ENCODE data around the gene MPPED2. TPM values are rescaled to one million over a fixed set of nuclear protein-coding genes. Genes with fewer than 3 reads are reported as not detected.
A peak's percentile ranks its signal among the peaks of the same experiment; 100 is the strongest.

Gene MPPED2
- polyA plus RNA-seq, 1 donor, result 7.0 TPM

GRCh38 chr11:30445056-30445455, 141.1 kb downstream of the MPPED2 start:
- Histone ChIP-seq H3K27ac (ENCODE audit: low read length) (no peak overlapping the region), H3K36me3 (ENCODE audit: control insufficient read depth, insufficient read depth, low read length) (no peaks in the 10 kb centered on the region), H3K27me3 (ENCODE audit: control insufficient read depth, insufficient read depth, low read length) (no peaks in the 10 kb centered on the region), H3K4me1 (ENCODE audit: control insufficient read depth, insufficient read depth, low read length) (no peaks in the 10 kb centered on the region), H3K9me3 (ENCODE audit: control insufficient read depth, low read depth, low read length) (no peaks in the 10 kb centered on the region), H3K4me3 (ENCODE audit: low read length) (no peak overlapping the region)
- WGBS (ENCODE audit: insufficient coverage, low lambda C conversion rate), result 60% methylated on average over 1 of the region's 2 CpGs
- peak in 1 of 2 donors; percentile 13 for DNase-seq

DNA sequence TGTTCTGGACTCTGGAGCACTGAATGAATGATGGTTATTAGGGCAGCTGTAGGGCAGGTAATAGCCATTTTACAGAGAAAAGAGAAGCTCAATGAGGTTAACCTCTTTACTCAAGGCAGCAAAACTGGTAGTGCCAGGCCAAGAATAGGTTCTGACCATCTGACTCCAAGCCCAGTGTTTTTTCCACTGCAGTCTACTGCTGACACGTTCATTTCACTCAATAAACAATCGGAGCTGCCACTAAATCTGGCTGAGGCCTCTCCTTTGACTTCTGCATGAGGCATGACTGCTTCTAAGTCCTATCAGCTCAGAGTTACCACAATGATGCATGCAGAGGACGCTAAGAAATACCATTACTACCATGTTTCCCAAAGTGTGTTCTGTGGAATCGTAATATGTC, 145.6 kb downstream of the MPPED2 start:
- Histone ChIP-seq H3K27ac (ENCODE audit: low read length) (no peak overlapping the region), H3K4me1 (ENCODE audit: control insufficient read depth, insufficient read depth, low read length) (no peaks in the 10 kb centered on the region), H3K9me3 (ENCODE audit: control insufficient read depth, low read depth, low read length) (no peaks in the 10 kb centered on the region), H3K36me3 (ENCODE audit: control insufficient read depth, insufficient read depth, low read length) (no peaks in the 10 kb centered on the region), H3K4me3 (ENCODE audit: low read length) (no peak overlapping the region), H3K27me3 (ENCODE audit: control insufficient read depth, insufficient read depth, low read length) (no peaks in the 10 kb centered on the region)
- no CpG with 5 or more reads among the region's 4 CpGs for WGBS (ENCODE audit: insufficient coverage, low lambda C conversion rate)
- no peak for DNase-seq

DNA sequence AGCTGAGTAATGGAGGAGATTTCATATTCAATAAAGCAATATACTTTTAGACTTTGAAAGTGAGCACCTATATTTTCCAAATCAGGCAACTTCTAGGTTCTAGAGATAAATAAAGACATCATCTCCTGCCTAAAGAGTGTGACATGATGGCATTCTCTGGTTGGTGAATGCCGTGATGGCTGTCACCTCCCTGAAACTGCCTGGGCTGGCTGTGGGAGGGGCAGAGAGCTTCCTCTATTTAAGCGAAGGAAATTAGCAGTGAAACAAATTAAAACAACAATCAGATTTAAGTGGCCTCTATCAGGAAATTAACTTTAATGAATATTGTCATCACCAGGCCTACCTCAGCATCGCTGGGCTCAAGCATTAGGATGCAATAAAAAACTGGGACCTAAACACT, 149.4 kb downstream of the MPPED2 start:
- Histone ChIP-seq H3K9me3 (ENCODE audit: control insufficient read depth, low read depth, low read length) (no peaks in the 10 kb centered on the region), H3K27ac (ENCODE audit: low read length) (no peak overlapping the region), H3K4me3 (ENCODE audit: low read length) (no peak overlapping the region), H3K27me3 (ENCODE audit: control insufficient read depth, insufficient read depth, low read length) (no peaks in the 10 kb centered on the region), H3K4me1 (ENCODE audit: control insufficient read depth, insufficient read depth, low read length) (no peaks in the 10 kb centered on the region), H3K36me3 (ENCODE audit: control insufficient read depth, insufficient read depth, low read length) (no peaks in the 10 kb centered on the region)
- no peak for DNase-seq
- 71% methylated on average over 1 of the region's 3 CpGs for WGBS (ENCODE audit: insufficient coverage, low lambda C conversion rate)

- no peaks in the 10 kb centered on the region for H3K9me3 ChIP-seq (ENCODE audit: control insufficient read depth, low read depth, low read length)
- no peaks in the 10 kb centered on the region for H3K36me3 ChIP-seq (ENCODE audit: control insufficient read depth, insufficient read depth, low read length)
- H3K4me3 ChIP-seq (ENCODE audit: low read length), result no peak overlapping the region
- H3K27me3 ChIP-seq (ENCODE audit: control insufficient read depth, insufficient read depth, low read length), result no peaks in the 10 kb centered on the region
- no peaks in the 10 kb centered on the region for H3K4me1 ChIP-seq (ENCODE audit: control insufficient read depth, insufficient read depth, low read length)
- H3K27ac ChIP-seq (ENCODE audit: low read length), result no peak overlapping the region
- no peak for DNase-seq
Measured at GRCh38 chr11:30435488-30435887, 150.7 kb downstream of the MPPED2 start.

- H3K4me1 ChIP-seq (ENCODE audit: control insufficient read depth, insufficient read depth, low read length), result no peaks in the 10 kb centered on the region
- DNase-seq, result no peak
- no peak overlapping the region for H3K27ac ChIP-seq (ENCODE audit: low read length)
- H3K4me3 ChIP-seq (ENCODE audit: low read length), result no peak overlapping the region
- no peaks in the 10 kb centered on the region for H3K9me3 ChIP-seq (ENCODE audit: control insufficient read depth, low read depth, low read length)
- no peaks in the 10 kb centered on the region for H3K27me3 ChIP-seq (ENCODE audit: control insufficient read depth, insufficient read depth, low read length)
- WGBS (ENCODE audit: insufficient coverage, low lambda C conversion rate), result no CpG with 5 or more reads among the region's 3 CpGs
- no peaks in the 10 kb centered on the region for H3K36me3 ChIP-seq (ENCODE audit: control insufficient read depth, insufficient read depth, low read length)
Measured at GRCh38 chr11:30434901-30435300, 151.3 kb downstream of the MPPED2 start.

DNA sequence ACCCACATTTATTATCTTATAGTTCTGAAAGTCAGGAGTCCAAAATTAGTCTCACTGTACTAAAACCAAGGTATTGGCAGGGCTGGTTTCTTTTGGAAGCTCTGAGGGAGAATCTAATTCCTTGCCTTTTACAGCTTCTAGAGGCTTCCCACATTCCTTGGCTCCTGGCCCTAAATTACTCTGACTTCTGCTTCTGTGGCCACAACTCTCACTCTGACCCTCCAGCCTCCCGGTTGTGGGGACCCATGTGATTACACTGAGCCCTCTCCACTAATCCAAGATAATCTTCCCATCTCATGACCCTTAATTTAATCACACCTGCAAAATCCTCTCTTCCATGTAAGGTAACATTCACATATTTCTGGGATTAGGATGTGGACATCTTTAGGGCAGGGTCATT, 152.3 kb downstream of the MPPED2 start:
- no peak overlapping the region for H3K27ac ChIP-seq (ENCODE audit: low read length)
- no peaks in the 10 kb centered on the region for H3K4me1 ChIP-seq (ENCODE audit: control insufficient read depth, insufficient read depth, low read length)
- H3K36me3 ChIP-seq (ENCODE audit: control insufficient read depth, insufficient read depth, low read length), result no peaks in the 10 kb centered on the region
- H3K27me3 ChIP-seq (ENCODE audit: control insufficient read depth, insufficient read depth, low read length), result no peaks in the 10 kb centered on the region
- H3K4me3 ChIP-seq (ENCODE audit: low read length), result no peak overlapping the region
- no peak for DNase-seq
- H3K9me3 ChIP-seq (ENCODE audit: control insufficient read depth, low read depth, low read length), result no peaks in the 10 kb centered on the region
- WGBS (ENCODE audit: insufficient coverage, low lambda C conversion rate), result no CpG with 5 or more reads among the region's 1 CpG

DNA sequence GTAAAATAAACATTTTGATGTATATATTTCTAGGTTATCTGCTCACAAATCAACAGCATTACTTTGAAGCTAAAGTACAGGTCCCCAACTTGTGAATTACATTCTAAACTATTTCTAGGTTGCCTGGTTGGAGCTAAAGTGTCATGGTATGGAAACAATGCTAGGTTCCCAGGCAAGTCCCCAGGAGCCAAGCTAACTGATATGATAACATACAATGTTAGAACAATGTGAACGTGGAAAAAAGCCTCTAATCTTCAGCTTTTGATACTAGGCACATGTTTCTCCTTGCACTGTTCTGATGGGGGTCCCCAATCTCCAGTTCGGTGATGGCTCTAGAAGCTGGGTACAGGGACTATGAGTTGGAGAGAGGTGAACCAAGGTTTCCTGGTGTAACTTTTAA, 153.4 kb downstream of the MPPED2 start:
- Histone ChIP-seq H3K36me3 (ENCODE audit: control insufficient read depth, insufficient read depth, low read length) (no peaks in the 10 kb centered on the region), H3K27ac (ENCODE audit: low read length) (no peak overlapping the region), H3K27me3 (ENCODE audit: control insufficient read depth, insufficient read depth, low read length) (no peaks in the 10 kb centered on the region), H3K4me1 (ENCODE audit: control insufficient read depth, insufficient read depth, low read length) (no peaks in the 10 kb centered on the region), H3K4me3 (ENCODE audit: low read length) (no peak overlapping the region), H3K9me3 (ENCODE audit: control insufficient read depth, low read depth, low read length) (no peaks in the 10 kb centered on the region)
- no CpG with 5 or more reads among the region's 2 CpGs for WGBS (ENCODE audit: insufficient coverage, low lambda C conversion rate)
- DNase-seq, result no peak

GRCh38 chr11:30432178-30432577, 154.0 kb downstream of the MPPED2 start:
- H3K27ac ChIP-seq (ENCODE audit: low read length), result no peak overlapping the region

DNA sequence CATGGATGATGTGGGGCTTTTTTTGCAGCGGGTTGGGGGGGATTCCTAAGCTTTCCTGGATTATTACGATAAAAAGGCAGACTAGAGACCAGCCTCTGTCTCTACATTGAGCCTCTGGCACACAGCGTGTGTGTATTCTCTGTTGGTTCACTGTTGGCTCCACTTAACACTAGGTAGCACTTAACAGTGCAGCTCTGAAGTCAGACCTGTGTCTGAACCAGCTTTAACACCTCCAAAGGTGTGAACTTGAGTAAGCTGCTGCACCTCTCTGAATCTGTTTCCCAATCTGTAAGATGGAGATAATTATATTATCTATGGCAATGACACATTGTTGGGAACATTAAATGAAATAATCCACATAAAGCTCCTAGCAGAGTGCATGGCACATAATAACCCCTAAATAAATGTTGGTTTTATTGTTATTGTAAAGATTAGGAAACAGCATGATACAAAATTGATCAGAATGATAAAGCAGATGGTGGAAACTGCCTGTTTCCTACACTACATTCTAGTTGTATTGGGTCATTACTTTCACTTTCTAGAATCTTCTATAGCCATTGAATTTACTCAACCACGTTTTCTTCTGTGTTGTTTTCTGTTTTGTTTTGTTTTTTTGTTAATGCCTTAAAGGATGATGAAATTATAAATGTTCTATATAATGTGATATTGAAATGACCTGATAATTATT, 154.9 kb downstream of the MPPED2 start:
- no peak overlapping the region for H3K27ac ChIP-seq (ENCODE audit: low read length)
- no peaks in the 10 kb centered on the region for H3K36me3 ChIP-seq (ENCODE audit: control insufficient read depth, insufficient read depth, low read length)
- no peaks in the 10 kb centered on the region for H3K9me3 ChIP-seq (ENCODE audit: control insufficient read depth, low read depth, low read length)
- no peak for DNase-seq
- no peaks in the 10 kb centered on the region for H3K4me1 ChIP-seq (ENCODE audit: control insufficient read depth, insufficient read depth, low read length)
- H3K27me3 ChIP-seq (ENCODE audit: control insufficient read depth, insufficient read depth, low read length), result no peaks in the 10 kb centered on the region
- H3K4me3 ChIP-seq (ENCODE audit: low read length), result no peak overlapping the region
- 53% methylated on average over 1 of the region's 4 CpGs for WGBS (ENCODE audit: insufficient coverage, low lambda C conversion rate)

More at GRCh38 chr11:30432178-30432577, 154.0 kb downstream of the MPPED2 start:
- Histone ChIP-seq H3K27me3 (ENCODE audit: control insufficient read depth, insufficient read depth, low read length) (no peaks in the 10 kb centered on the region), H3K9me3 (ENCODE audit: control insufficient read depth, low read depth, low read length) (no peaks in the 10 kb centered on the region), H3K36me3 (ENCODE audit: control insufficient read depth, insufficient read depth, low read length) (no peaks in the 10 kb centered on the region), H3K4me1 (ENCODE audit: control insufficient read depth, insufficient read depth, low read length) (no peaks in the 10 kb centered on the region), H3K4me3 (ENCODE audit: low read length) (no peak overlapping the region)
- no peak for DNase-seq
- WGBS (ENCODE audit: insufficient coverage, low lambda C conversion rate), result no CpG with 5 or more reads among the region's 1 CpG

GRCh38 chr11:30429550-30429949, 156.6 kb downstream of the MPPED2 start:
- no peak overlapping the region for H3K27ac ChIP-seq (ENCODE audit: low read length)
- no peak for DNase-seq
- WGBS (ENCODE audit: insufficient coverage, low lambda C conversion rate), result 100% methylated on average over 1 of the region's 2 CpGs
- no peaks in the 10 kb centered on the region for H3K4me1 ChIP-seq (ENCODE audit: control insufficient read depth, insufficient read depth, low read length)
- no peaks in the 10 kb centered on the region for H3K27me3 ChIP-seq (ENCODE audit: control insufficient read depth, insufficient read depth, low read length)
- H3K36me3 ChIP-seq (ENCODE audit: control insufficient read depth, insufficient read depth, low read length), result no peaks in the 10 kb centered on the region
- H3K4me3 ChIP-seq (ENCODE audit: low read length), result no peak overlapping the region
- no peaks in the 10 kb centered on the region for H3K9me3 ChIP-seq (ENCODE audit: control insufficient read depth, low read depth, low read length)

GRCh38 chr11:30426781-30427180, 159.4 kb downstream of the MPPED2 start:
- H3K27me3 ChIP-seq (ENCODE audit: control insufficient read depth, insufficient read depth, low read length), result no peaks in the 10 kb centered on the region
- WGBS (ENCODE audit: insufficient coverage, low lambda C conversion rate), result no CpG with 5 or more reads among the region's 5 CpGs
- H3K36me3 ChIP-seq (ENCODE audit: control insufficient read depth, insufficient read depth, low read length), result no peaks in the 10 kb centered on the region
- no peaks in the 10 kb centered on the region for H3K9me3 ChIP-seq (ENCODE audit: control insufficient read depth, low read depth, low read length)
- no peaks in the 10 kb centered on the region for H3K4me1 ChIP-seq (ENCODE audit: control insufficient read depth, insufficient read depth, low read length)
- no peak overlapping the region for H3K27ac ChIP-seq (ENCODE audit: low read length)
- no peak overlapping the region for H3K4me3 ChIP-seq (ENCODE audit: low read length)
- DNase-seq, result no peak
